ENCODE results near the gene MAP1LC3B2.
"Not testable (repeated sequence)": the region's sequence is repeated elsewhere in the genome, so short reads cannot be mapped to it uniquely, and the experiment has no call there.

MAP1LC3B2 gene

DNA sequence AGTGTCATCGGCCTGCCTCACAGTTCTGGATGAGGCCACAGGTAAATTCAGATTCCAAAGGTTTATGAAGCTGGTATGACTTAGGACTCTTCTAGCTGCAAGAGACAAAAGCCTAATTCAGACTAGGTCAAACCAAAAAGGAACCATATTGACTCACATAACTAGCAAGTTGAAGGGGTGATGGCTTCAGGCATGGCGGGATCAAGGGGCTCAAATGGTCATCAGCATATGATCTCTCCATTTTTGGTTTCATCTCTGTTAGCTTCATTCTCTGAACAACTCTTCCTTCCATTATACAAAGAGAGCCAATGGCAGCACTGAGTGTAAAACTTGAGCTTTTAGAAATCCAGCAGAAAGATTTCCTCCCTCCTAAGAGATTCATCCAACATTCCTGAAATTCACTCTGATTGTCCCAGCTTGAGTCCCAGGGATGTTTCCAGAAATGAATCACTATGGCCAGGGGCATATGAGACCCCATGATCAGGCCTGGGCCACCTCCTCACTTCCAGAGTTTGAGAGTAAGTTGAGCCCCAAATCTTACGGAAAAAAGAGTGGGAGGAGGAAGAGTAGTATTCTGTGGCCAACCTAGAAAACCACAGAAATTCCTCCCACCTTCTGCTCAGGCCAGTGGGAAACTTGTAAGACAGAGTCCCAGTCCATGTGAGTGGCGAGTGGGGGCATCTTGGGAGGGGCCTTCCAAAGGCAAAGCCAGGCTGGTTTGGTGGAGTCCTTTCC, 2.0 kb upstream of the MAP1LC3B2 start:
- H3K9me3 ChIP-seq (ENCODE audit: control insufficient read depth in 5 of 5, low read length in 5 of 5) = no peaks in the 10 kb centered on the region
- H3K4me3 ChIP-seq (ENCODE audit: low read depth in 1 of 5, low read length in 5 of 5) = no peak overlapping the region
- no peaks in the 10 kb centered on the region for H3K27me3 ChIP-seq (ENCODE audit: control insufficient read depth in 5 of 5, insufficient read depth in 4 of 5, low read length in 5 of 5)
- no peak overlapping the region for H3K9ac ChIP-seq (ENCODE audit: low read length in 5 of 5)
- H3K27ac ChIP-seq (ENCODE audit: low read depth, low read length) = no peak overlapping the region
- peaks cover 0 to 22% (median 7%) of the 10 kb centered on the region in 5 donors for H3K4me1 ChIP-seq (ENCODE audit: control insufficient read depth in 5 of 5, insufficient read depth in 5 of 5, low read length in 5 of 5)
- H3K36me3 ChIP-seq (ENCODE audit: control insufficient read depth in 5 of 5, insufficient read depth in 5 of 5, low read length in 5 of 5) = no peaks in the 10 kb centered on the region

DNA sequence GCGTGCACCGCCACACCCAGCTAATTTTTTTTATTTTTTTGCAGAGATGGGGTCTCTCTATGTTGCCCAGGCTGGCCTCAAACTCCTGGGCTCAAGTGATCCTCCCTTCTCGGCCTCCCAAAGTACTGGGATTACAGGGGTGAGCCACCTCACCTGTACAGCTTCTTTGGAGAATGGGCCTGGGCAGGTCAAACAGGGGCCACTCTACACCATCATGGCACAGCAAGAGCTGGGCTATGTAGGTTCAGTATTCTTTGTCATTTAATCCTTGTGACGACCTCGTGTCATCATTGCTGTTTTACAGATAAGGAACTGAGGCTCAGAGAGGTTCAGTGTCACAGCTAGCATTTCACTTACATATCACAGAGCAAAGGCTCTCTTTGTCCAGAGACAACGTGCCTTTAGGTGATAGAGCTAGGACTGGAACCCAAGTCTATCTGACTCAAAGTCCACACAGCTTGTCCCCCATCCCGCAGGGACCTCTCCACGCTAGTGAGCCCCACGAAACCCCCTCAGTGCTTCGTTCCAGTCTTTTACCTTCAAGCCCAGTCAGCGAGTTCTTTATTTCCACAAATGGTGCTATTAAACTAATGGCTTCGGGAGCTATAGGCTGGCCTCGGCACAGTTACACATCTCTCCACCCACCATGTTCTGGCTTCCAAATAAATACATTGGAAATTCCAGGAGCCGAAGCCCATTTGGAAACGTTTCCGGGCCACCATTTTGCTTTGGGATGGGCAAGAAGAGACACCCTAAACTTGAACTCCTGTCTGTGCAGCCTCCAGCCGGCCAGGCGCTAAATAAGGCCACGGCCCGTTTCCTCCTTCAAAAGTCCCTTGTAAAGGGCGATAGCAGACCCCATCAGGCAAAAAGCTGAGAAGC, 660 bp upstream of the MAP1LC3B2 start:
- Histone ChIP-seq H3K9me3 (ENCODE audit: control insufficient read depth in 5 of 5, low read length in 5 of 5) (peaks cover 0 to 4% (median 0%) of the 10 kb centered on the region in 5 donors), H3K9ac (ENCODE audit: low read length in 5 of 5) (no peak overlapping the region), H3K4me3 (ENCODE audit: low read depth in 1 of 5, low read length in 5 of 5) (peak overlapping the region in 1 of 5 donors; percentile 5), H3K4me1 (ENCODE audit: control insufficient read depth in 5 of 5, insufficient read depth in 5 of 5, low read length in 5 of 5) (peaks cover 0 to 22% (median 7%) of the 10 kb centered on the region in 5 donors), H3K27ac (ENCODE audit: low read depth, low read length) (no peak overlapping the region), H3K36me3 (ENCODE audit: control insufficient read depth in 5 of 5, insufficient read depth in 5 of 5, low read length in 5 of 5) (no peaks in the 10 kb centered on the region), H3K27me3 (ENCODE audit: control insufficient read depth in 5 of 5, insufficient read depth in 4 of 5, low read length in 5 of 5) (no peaks in the 10 kb centered on the region)

DNA sequence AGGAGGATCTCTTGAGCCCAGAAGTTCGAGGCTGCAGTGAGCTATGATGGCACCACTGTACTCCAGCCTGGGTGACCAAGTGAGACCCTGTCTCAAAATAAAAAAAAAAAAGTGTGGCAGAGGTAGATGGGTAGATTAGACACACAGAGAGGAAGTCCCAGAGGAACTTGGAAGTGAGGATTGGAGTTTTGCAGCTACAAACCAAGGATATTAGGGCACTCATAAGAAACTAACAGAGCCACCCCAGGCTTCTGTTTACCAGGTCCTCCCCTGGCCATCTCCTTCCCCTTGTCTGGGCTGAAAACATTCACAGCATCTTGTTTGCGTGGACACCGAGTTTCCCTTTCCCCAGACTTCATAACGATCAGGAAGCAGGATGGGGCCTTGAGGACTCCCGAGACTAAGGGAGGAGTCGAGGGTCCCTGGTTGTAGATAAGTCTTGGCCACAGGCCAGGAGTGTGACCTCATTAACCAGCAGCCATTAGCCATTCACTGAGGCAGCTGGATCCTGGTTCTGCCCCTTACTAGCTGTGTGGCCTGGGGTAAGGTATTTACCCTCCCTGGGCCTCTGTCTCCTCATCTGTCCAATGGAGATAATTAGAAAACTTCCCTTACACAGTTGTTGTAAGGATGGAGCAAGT, 2.1 kb downstream of the MAP1LC3B2 start:
- Histone ChIP-seq H3K36me3 (ENCODE audit: control insufficient read depth in 5 of 5, insufficient read depth in 5 of 5, low read length in 5 of 5) (no peaks in the 10 kb centered on the region), H3K4me3 (ENCODE audit: low read depth in 1 of 5, low read length in 5 of 5) (no peak overlapping the region), H3K9me3 (ENCODE audit: control insufficient read depth in 5 of 5, low read length in 5 of 5) (peaks cover 0 to 6% (median 4%) of the 10 kb centered on the region in 5 donors), H3K4me1 (ENCODE audit: control insufficient read depth in 5 of 5, insufficient read depth in 5 of 5, low read length in 5 of 5) (peaks cover 0 to 22% (median 7%) of the 10 kb centered on the region in 5 donors), H3K27ac (ENCODE audit: low read depth, low read length) (no peak overlapping the region), H3K27me3 (ENCODE audit: control insufficient read depth in 5 of 5, insufficient read depth in 4 of 5, low read length in 5 of 5) (no peaks in the 10 kb centered on the region), H3K9ac (ENCODE audit: low read length in 5 of 5) (no peak overlapping the region)

DNA sequence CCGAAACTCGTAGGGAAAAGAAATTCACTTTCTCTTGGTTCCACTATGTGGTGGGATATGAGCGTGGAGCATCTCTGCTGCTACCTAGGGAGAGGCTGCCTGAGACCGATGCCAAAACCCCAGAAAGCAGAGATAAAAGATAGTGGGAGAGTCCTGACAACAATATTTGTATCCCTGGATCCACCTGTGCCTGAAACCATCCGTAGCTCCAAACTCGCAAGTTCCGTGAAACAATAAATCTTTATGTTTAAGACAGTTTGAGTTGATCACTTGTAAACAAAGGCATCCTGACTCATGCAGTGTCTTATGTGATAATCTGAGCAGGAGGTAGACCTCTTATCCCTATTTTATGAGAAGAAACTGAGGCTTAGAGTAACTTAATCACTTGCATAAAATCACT, 2.9 kb downstream of the MAP1LC3B2 start:
- H3K36me3 ChIP-seq (ENCODE audit: control insufficient read depth in 5 of 5, insufficient read depth in 5 of 5, low read length in 5 of 5) = no peaks in the 10 kb centered on the region
- H3K9me3 ChIP-seq (ENCODE audit: control insufficient read depth in 5 of 5, low read length in 5 of 5) = peaks cover 0 to 6% (median 4%) of the 10 kb centered on the region in 5 donors
- H3K4me3 ChIP-seq (ENCODE audit: low read depth in 1 of 5, low read length in 5 of 5) = no peak overlapping the region
- H3K9ac ChIP-seq (ENCODE audit: low read length in 5 of 5) = no peak overlapping the region
- H3K4me1 ChIP-seq (ENCODE audit: control insufficient read depth in 5 of 5, insufficient read depth in 5 of 5, low read length in 5 of 5) = peaks cover 0 to 22% (median 7%) of the 10 kb centered on the region in 5 donors
- no peaks in the 10 kb centered on the region for H3K27me3 ChIP-seq (ENCODE audit: control insufficient read depth in 5 of 5, insufficient read depth in 4 of 5, low read length in 5 of 5)
- no peak overlapping the region for H3K27ac ChIP-seq (ENCODE audit: low read depth, low read length)

DNA sequence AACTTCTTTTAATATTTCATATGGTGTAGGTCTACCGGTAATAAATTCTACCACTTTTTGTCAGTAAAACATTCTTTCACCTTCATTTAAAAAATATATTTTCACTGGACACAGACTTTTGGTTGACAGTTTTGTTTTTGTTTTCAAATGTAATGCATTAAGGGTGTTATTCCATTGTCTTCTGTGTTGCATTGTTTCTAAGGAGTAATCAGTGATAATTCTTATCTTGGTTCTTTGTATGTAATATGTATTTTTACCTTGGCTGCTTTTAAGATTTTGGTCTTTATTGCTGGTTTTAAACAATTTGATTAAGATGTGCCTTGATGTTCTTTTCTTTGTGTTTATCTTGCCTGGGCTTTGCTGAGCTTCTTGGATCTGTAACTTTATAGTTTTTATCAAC, 4.1 kb downstream of the MAP1LC3B2 start:
- H3K9me3 ChIP-seq (ENCODE audit: control insufficient read depth in 5 of 5, low read length in 5 of 5) = peaks cover 0 to 6% (median 4%) of the 10 kb centered on the region in 5 donors
- no peak overlapping the region for H3K9ac ChIP-seq (ENCODE audit: low read length in 5 of 5)
- no peak overlapping the region for H3K27ac ChIP-seq (ENCODE audit: low read depth, low read length)
- H3K36me3 ChIP-seq (ENCODE audit: control insufficient read depth in 5 of 5, insufficient read depth in 5 of 5, low read length in 5 of 5) = no peaks in the 10 kb centered on the region
- no peaks in the 10 kb centered on the region for H3K27me3 ChIP-seq (ENCODE audit: control insufficient read depth in 5 of 5, insufficient read depth in 4 of 5, low read length in 5 of 5)
- H3K4me3 ChIP-seq (ENCODE audit: low read depth in 1 of 5, low read length in 5 of 5) = no peak overlapping the region
- peaks cover 0 to 21% (median 7%) of the 10 kb centered on the region in 5 donors for H3K4me1 ChIP-seq (ENCODE audit: control insufficient read depth in 5 of 5, insufficient read depth in 5 of 5, low read length in 5 of 5)

DNA sequence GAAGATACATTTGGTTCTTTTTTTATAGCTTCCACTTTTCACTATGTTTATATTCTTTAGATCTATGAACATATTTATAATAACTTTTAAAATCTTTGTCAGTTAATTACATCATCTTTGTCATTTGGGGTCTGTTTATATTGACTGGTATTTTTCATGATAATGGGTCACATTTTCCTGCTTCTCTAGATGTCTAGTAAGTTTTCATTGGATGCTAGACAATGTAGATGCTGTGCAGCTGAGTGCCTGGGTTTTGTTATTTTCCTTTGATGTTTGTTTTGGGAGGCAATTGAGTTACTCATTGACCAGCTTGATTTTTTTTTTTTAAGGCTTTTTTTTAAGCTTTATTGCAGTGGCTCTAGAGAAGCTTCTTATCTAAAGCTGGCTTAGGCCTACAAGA, 4.9 kb downstream of the MAP1LC3B2 start:
- Histone ChIP-seq H3K27me3 (ENCODE audit: control insufficient read depth in 5 of 5, insufficient read depth in 4 of 5, low read length in 5 of 5) (no peaks in the 10 kb centered on the region), H3K27ac (ENCODE audit: low read depth, low read length) (no peak overlapping the region), H3K9ac (ENCODE audit: low read length in 5 of 5) (no peak overlapping the region), H3K36me3 (ENCODE audit: control insufficient read depth in 5 of 5, insufficient read depth in 5 of 5, low read length in 5 of 5) (no peaks in the 10 kb centered on the region), H3K4me1 (ENCODE audit: control insufficient read depth in 5 of 5, insufficient read depth in 5 of 5, low read length in 5 of 5) (peaks cover 0 to 15% (median 7%) of the 10 kb centered on the region in 5 donors), H3K9me3 (ENCODE audit: control insufficient read depth in 5 of 5, low read length in 5 of 5) (peaks cover 0 to 6% (median 4%) of the 10 kb centered on the region in 5 donors), H3K4me3 (ENCODE audit: low read depth in 1 of 5, low read length in 5 of 5) (no peak overlapping the region)

DNA sequence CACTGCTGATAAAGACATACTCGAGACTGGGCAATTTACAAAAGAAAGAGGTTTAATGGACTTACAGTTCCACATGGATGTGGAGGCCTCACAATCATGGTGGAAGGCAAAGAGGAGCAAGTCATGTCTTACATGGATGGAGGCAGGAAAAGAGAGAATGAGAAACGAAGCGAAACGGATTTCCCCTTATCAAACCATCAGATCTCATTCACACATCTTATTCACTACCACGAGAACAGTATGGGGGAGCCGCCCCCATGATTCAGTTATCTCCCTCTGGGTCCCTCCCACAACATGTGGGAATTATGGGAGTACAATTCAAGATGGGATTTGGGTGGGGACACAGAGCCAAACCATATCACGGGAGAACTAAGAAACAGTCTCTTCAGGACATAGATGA, 6.0 kb downstream of the MAP1LC3B2 start:
- H3K4me3 ChIP-seq (ENCODE audit: low read depth in 1 of 5, low read length in 5 of 5); H3K27me3 ChIP-seq (ENCODE audit: control insufficient read depth in 5 of 5, insufficient read depth in 4 of 5, low read length in 5 of 5); H3K9me3 ChIP-seq (ENCODE audit: control insufficient read depth in 5 of 5, low read length in 5 of 5); H3K27ac ChIP-seq (ENCODE audit: low read depth, low read length); H3K4me1 ChIP-seq (ENCODE audit: control insufficient read depth in 5 of 5, insufficient read depth in 5 of 5, low read length in 5 of 5); H3K36me3 ChIP-seq (ENCODE audit: control insufficient read depth in 5 of 5, insufficient read depth in 5 of 5, low read length in 5 of 5); H3K9ac ChIP-seq (ENCODE audit: low read length in 5 of 5): not testable (repeated sequence)

DNA sequence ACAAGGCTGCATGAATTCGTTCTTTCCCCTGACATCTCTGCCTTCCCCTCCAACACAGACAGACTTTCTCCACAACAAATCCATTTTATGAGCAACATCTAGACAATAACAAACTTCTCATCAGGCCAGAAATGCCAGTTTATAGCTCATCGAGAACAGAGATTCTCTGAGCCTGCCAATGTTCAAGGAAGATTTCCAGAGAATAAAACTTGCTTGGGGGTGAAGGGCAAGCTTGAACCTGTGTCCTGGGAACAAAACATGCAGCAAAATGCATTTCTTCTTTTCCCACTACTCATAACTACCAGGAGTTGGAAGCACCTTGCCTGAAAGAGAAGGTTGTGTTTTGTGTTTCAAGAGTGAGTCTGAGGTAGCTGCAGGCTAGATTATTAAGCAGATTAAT, 6.8 kb downstream of the MAP1LC3B2 start:
- Histone ChIP-seq H3K36me3 (ENCODE audit: control insufficient read depth in 5 of 5, insufficient read depth in 5 of 5, low read length in 5 of 5) (no peaks in the 10 kb centered on the region), H3K4me3 (ENCODE audit: low read depth in 1 of 5, low read length in 5 of 5) (no peak overlapping the region), H3K27ac (ENCODE audit: low read depth, low read length) (no peak overlapping the region), H3K9ac (ENCODE audit: low read length in 5 of 5) (no peak overlapping the region), H3K9me3 (ENCODE audit: control insufficient read depth in 5 of 5, low read length in 5 of 5) (peaks cover 0 to 6% (median 4%) of the 10 kb centered on the region in 5 donors), H3K4me1 (ENCODE audit: control insufficient read depth in 5 of 5, insufficient read depth in 5 of 5, low read length in 5 of 5) (peaks cover 0 to 4% (median 0%) of the 10 kb centered on the region in 5 donors), H3K27me3 (ENCODE audit: control insufficient read depth in 5 of 5, insufficient read depth in 4 of 5, low read length in 5 of 5) (no peaks in the 10 kb centered on the region)

DNA sequence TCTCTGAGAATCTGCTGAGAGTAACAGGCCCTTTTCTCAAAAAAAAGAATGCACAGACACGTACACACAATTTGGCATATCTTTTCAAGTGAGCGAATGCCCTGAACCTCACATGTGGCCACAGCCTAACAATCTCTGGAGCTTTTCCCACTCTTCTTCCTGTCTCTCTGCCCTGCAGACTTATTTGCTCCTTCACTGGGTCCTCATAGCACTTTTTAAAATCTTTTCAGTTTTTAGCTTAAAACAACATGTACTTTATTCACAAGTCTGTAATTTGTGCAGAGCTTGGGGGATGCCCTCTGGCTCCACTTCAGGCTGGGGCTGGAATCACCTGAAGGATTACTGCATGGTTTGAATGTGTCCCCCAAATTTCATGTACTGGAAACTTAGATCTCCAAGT, 9.0 kb downstream of the MAP1LC3B2 start:
- Histone ChIP-seq H3K9me3 (ENCODE audit: control insufficient read depth in 5 of 5, low read length in 5 of 5) (peaks cover 0 to 5% (median 4%) of the 10 kb centered on the region in 5 donors), H3K4me3 (ENCODE audit: low read depth in 1 of 5, low read length in 5 of 5) (no peak overlapping the region), H3K27me3 (ENCODE audit: control insufficient read depth in 5 of 5, insufficient read depth in 4 of 5, low read length in 5 of 5) (no peaks in the 10 kb centered on the region), H3K4me1 (ENCODE audit: control insufficient read depth in 5 of 5, insufficient read depth in 5 of 5, low read length in 5 of 5) (no peaks in the 10 kb centered on the region), H3K36me3 (ENCODE audit: control insufficient read depth in 5 of 5, insufficient read depth in 5 of 5, low read length in 5 of 5) (no peaks in the 10 kb centered on the region), H3K9ac (ENCODE audit: low read length in 5 of 5) (no peak overlapping the region), H3K27ac (ENCODE audit: low read depth, low read length) (no peak overlapping the region)

DNA sequence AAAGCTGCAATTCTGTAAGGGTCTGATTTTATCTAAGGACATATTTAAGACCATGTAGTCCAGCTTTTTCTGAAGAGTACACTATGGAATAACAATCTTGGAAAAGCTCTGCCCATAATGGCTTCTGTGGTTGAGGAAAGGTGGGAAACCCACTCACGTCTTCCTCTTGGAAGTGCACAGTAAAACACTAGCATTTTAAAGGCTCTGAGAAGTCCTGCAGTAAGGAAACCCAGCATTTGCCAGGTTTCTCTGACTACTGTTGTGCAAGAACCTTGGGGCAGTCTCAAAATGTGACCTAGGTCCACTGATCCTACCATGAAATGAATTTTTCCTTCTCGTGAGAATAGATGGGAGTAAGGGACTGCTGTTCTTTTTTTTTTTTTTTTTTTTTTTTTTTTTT, 11.9 kb downstream of the MAP1LC3B2 start:
- Histone ChIP-seq H3K4me3 (ENCODE audit: low read depth in 1 of 5, low read length in 5 of 5) (no peak overlapping the region), H3K36me3 (ENCODE audit: control insufficient read depth in 5 of 5, insufficient read depth in 5 of 5, low read length in 5 of 5) (no peaks in the 10 kb centered on the region), H3K9me3 (ENCODE audit: control insufficient read depth in 5 of 5, low read length in 5 of 5) (no peaks in the 10 kb centered on the region), H3K9ac (ENCODE audit: low read length in 5 of 5) (no peak overlapping the region), H3K27ac (ENCODE audit: low read depth, low read length) (no peak overlapping the region), H3K27me3 (ENCODE audit: control insufficient read depth in 5 of 5, insufficient read depth in 4 of 5, low read length in 5 of 5) (no peaks in the 10 kb centered on the region), H3K4me1 (ENCODE audit: control insufficient read depth in 5 of 5, insufficient read depth in 5 of 5, low read length in 5 of 5) (no peaks in the 10 kb centered on the region)
